Panc1 (cell line): ENCODE measurements around the gene ZNF799. TPM values are rescaled to one million over a fixed set of nuclear protein-coding genes. Genes with fewer than 3 reads are reported as not detected.
"Not testable (repeated sequence)": the region's sequence is repeated elsewhere in the genome, so short reads cannot be mapped to it uniquely, and the experiment has no call there.

ENCODE experiments used
- ATAC-seq: fragments of 200-7000 bp; cut with Tn5 transposase; 2 replicates; pipeline ENCODE4 v1.9.1; 2020; ENCODE audit warnings: mild to moderate bottlenecking, moderate library complexity
- BruUV-seq: library from RNA; stranded (reverse); fragments of 400-500 nt; replicated peaks from 2 replicates; lab custom pipeline; 2021; lab: Mats Ljungman, UMichigan
- CTCF ChIA-PET: fragments of 300-600 bp; sonication (Branson Sonifier 250); formaldehyde crosslinking; loops from one replicate; lab custom pipeline; 2022; ENCODE audit warnings: antibody characterized with exemption; lab: Charles Lee
- POLR2A ChIA-PET: fragments of 300-600 bp; sonication (Branson Sonifier 250); formaldehyde crosslinking; loops from one replicate; lab custom pipeline; 2022; ENCODE audit warnings: antibody characterized with exemption; lab: Charles Lee
- DNase-seq: peaks from one replicate; pipeline ENCODE4 v3.0.0-alpha.2; 2010; ENCODE audit warnings: low read depth, low spot score
- H3K27ac ChIP-seq: 2 replicates; pipeline ENCODE4 v1.5.1; 2011; ENCODE audit warnings: mild to moderate bottlenecking, low read length, inconsistent platforms
- H3K27me3 ChIP-seq: fragments of 200-500 bp; sonication (Bioruptor generic); 2 replicates; pipeline ENCODE4 v1.6.0; 2014; ENCODE audit warnings: low read length, inconsistent platforms; ENCODE audit not compliant: control insufficient read depth, insufficient read depth
- H3K36me3 ChIP-seq: fragments of 200-500 bp; sonication (Bioruptor generic); 2 replicates; pipeline ENCODE4 v1.5.1; 2014; ENCODE audit warnings: inconsistent platforms, mild to moderate bottlenecking, low read length, moderate library complexity; ENCODE audit not compliant: control insufficient read depth, insufficient read depth
- H3K4me1 ChIP-seq: 2 replicates; pipeline ENCODE4 v1.5.1; 2011; ENCODE audit warnings: inconsistent platforms, mild to moderate bottlenecking, low read length, moderate library complexity; ENCODE audit not compliant: control insufficient read depth, insufficient read depth
- H3K4me3 ChIP-seq, 2 experiments: 2 replicates each; pipeline ENCODE4 v1.5.1; 2011 to 2012; ENCODE audit warnings: low read depth in 2 of 2, low read length in 2 of 2, mild to moderate bottlenecking in 2 of 2, inconsistent platforms in 1 of 2, moderate library complexity in 1 of 2
- H3K9me3 ChIP-seq: fragments of 200-500 bp; sonication (Bioruptor generic); 2 replicates; pipeline ENCODE4 v1.5.1; 2014; ENCODE audit warnings: low read depth, mild to moderate bottlenecking, inconsistent platforms, low read length, moderate library complexity; ENCODE audit not compliant: control insufficient read depth, insufficient read depth
- POLR2AphosphoS5 ChIP-seq: IDR thresholded peaks from 2 replicates; pipeline ENCODE4 v1.6.1; 2012; ENCODE audit warnings: mild to moderate bottlenecking, low read depth, low read length, moderate library complexity
- SIN3A ChIP-seq: IDR thresholded peaks from 2 replicates; pipeline ENCODE4 v1.6.1; 2012; ENCODE audit warnings: low read depth, mild to moderate bottlenecking, low read length, moderate library complexity, borderline replicate concordance; ENCODE audit not compliant: insufficient read depth
- TCF7L2 ChIP-seq: IDR thresholded peaks from 2 replicates; pipeline ENCODE4 v1.6.1; 2011; ENCODE audit warnings: mild to moderate bottlenecking, low read depth, low read length, inconsistent platforms
- in situ Hi-C: cut with HindIII; loops from 2 replicates; pipeline ENCODE4 v1.10.0; 2016; ENCODE audit warnings: low sequenced_read_pairs, low pct_unique_long_range_greater_than_20kb
- intact Hi-C: fragments of 100-400 bp; cut with micrococcal nuclease; formaldehyde crosslinking; loops from one replicate; pipeline ENCODE4 v1.10.0; 2022; ENCODE audit not compliant: unreplicated experiment
- total RNA-seq: library from RNA; stranded (reverse); gene quantifications from one replicate; pipeline ENCODE4 v1.2.1, GENCODE V29; 2021; ENCODE audit not compliant: unreplicated experiment
- TF ChIP-seq, protein P1 (sequence below), 2 experiments: IDR thresholded peaks; 2 replicates each; pipeline ENCODE4 v1.6.1; 2011 to 2012; ENCODE audit warnings: low read depth in 2 of 2, control low read depth in 1 of 2, low read length in 1 of 2, mild to moderate bottlenecking in 1 of 2, moderate library complexity in 1 of 2; ENCODE audit not compliant: insufficient read depth in 1 of 2
- TF ChIP-seq, protein P2 (sequence below): fragments of 450-650 bp; IDR thresholded peaks from 2 replicates; pipeline ENCODE4 v1.5.1; 2017; ENCODE audit warnings: mild to moderate bottlenecking

ZNF799 gene
- total RNA-seq, 1 experiment from 2014 or later = 4.5 TPM

- ChIA-PET POLR2A (no interaction called here), CTCF (no interaction called here)
- in situ Hi-C loops = no loop called here
- ATAC-seq = no peak
- Histone ChIP-seq H3K9me3 (no peaks in the 10 kb centered on the region), H3K27me3 (no peaks in the 10 kb centered on the region), H3K4me3 (no peak overlapping the region), H3K27ac (no peak overlapping the region), H3K4me1 (no peaks in the 10 kb centered on the region), H3K36me3 (no peaks in the 10 kb centered on the region)
- no peak for DNase-seq
- BruUV-seq = no TSS peak
- TF ChIP-seq, protein P1, sequence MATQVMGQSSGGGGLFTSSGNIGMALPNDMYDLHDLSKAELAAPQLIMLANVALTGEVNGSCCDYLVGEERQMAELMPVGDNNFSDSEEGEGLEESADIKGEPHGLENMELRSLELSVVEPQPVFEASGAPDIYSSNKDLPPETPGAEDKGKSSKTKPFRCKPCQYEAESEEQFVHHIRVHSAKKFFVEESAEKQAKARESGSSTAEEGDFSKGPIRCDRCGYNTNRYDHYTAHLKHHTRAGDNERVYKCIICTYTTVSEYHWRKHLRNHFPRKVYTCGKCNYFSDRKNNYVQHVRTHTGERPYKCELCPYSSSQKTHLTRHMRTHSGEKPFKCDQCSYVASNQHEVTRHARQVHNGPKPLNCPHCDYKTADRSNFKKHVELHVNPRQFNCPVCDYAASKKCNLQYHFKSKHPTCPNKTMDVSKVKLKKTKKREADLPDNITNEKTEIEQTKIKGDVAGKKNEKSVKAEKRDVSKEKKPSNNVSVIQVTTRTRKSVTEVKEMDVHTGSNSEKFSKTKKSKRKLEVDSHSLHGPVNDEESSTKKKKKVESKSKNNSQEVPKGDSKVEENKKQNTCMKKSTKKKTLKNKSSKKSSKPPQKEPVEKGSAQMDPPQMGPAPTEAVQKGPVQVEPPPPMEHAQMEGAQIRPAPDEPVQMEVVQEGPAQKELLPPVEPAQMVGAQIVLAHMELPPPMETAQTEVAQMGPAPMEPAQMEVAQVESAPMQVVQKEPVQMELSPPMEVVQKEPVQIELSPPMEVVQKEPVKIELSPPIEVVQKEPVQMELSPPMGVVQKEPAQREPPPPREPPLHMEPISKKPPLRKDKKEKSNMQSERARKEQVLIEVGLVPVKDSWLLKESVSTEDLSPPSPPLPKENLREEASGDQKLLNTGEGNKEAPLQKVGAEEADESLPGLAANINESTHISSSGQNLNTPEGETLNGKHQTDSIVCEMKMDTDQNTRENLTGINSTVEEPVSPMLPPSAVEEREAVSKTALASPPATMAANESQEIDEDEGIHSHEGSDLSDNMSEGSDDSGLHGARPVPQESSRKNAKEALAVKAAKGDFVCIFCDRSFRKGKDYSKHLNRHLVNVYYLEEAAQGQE (IDR thresholded peaks at IDR 0.05; ENCODE audit: insufficient read depth in 1 of 2, low read depth in 2 of 2, low read length in 1 of 2) = no peak
- TF ChIP-seq POLR2AphosphoS5 (no peak), TCF7L2 (no peak), SIN3A (no peak)
- TF ChIP-seq, protein P2, sequence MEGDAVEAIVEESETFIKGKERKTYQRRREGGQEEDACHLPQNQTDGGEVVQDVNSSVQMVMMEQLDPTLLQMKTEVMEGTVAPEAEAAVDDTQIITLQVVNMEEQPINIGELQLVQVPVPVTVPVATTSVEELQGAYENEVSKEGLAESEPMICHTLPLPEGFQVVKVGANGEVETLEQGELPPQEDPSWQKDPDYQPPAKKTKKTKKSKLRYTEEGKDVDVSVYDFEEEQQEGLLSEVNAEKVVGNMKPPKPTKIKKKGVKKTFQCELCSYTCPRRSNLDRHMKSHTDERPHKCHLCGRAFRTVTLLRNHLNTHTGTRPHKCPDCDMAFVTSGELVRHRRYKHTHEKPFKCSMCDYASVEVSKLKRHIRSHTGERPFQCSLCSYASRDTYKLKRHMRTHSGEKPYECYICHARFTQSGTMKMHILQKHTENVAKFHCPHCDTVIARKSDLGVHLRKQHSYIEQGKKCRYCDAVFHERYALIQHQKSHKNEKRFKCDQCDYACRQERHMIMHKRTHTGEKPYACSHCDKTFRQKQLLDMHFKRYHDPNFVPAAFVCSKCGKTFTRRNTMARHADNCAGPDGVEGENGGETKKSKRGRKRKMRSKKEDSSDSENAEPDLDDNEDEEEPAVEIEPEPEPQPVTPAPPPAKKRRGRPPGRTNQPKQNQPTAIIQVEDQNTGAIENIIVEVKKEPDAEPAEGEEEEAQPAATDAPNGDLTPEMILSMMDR = no peak
- intact Hi-C loops = no loop called here
Measured at GRCh38 chr19:12411893-12412292, 10.8 kb upstream of the ZNF799 start.

- H3K27ac ChIP-seq = peak overlapping the region; percentile 74
- intact Hi-C loops, H3K27me3 ChIP-seq, POLR2A ChIA-PET, DNase-seq, H3K4me1 ChIP-seq, in situ Hi-C loops, H3K9me3 ChIP-seq, BruUV-seq, H3K36me3 ChIP-seq, CTCF ChIA-PET: not testable (repeated sequence)
- H3K4me3 ChIP-seq = peak overlapping the region; percentile 69 to 78
- ATAC-seq = peak; percentile 46
Measured at GRCh38 chr19:12399901-12400632, 1.0 kb downstream of the ZNF799 start.

- CTCF ChIA-PET, H3K27ac ChIP-seq, H3K36me3 ChIP-seq, in situ Hi-C loops, POLR2A ChIA-PET, BruUV-seq, intact Hi-C loops, H3K4me3 ChIP-seq, H3K27me3 ChIP-seq, ATAC-seq, DNase-seq, H3K4me1 ChIP-seq: not testable (repeated sequence)
- peaks cover 16% of the 10 kb centered on the region; the same call in 1 of the 2 replicates for H3K9me3 ChIP-seq
Measured at GRCh38 chr19:12391148-12391547, 9.9 kb downstream of the ZNF799 start.

GRCh38 chr19:12386365-12386764 lies 14.7 kb downstream of the ZNF799 start:
- H3K27ac ChIP-seq, H3K27me3 ChIP-seq, CTCF ChIA-PET, BruUV-seq, H3K4me3 ChIP-seq, intact Hi-C loops, in situ Hi-C loops, H3K4me1 ChIP-seq, DNase-seq, ATAC-seq, H3K36me3 ChIP-seq, POLR2A ChIA-PET: not testable (repeated sequence)
- peaks cover 13% of the 10 kb centered on the region; the same call in 1 of the 2 replicates for H3K9me3 ChIP-seq
